Measurements from ENCODE around the gene ZNF485. TPM values are rescaled to one million over a fixed set of nuclear protein-coding genes. Genes with fewer than 3 reads are reported as not detected.

The ZNF485 gene
- polyA plus RNA-seq, 1 experiment: 1.2 TPM

GRCh38 chr10:43648095-43648397 lies 41.8 kb downstream of the ZNF485 start:
- H3K9me3 ChIP-seq (ENCODE audit: control insufficient read depth, insufficient read depth, low read length): peaks cover 33% of the 10 kb centered on the region
- CTCF ChIA-PET: no interaction called here
- no peak for TF ChIP-seq CTCF (IDR thresholded peaks at IDR 0.05; ENCODE audit: low read depth, low read length)
- no peak overlapping the region for H3K27ac ChIP-seq (ENCODE audit: low read depth, low read length)
- POLR2A ChIA-PET: interaction anchor here (0.9 kb wide), 1 partner anchor 42 kb away, joined by 4 read pairs; the partner anchor contains the start of gene ZNF485
- peak overlapping the region; percentile 71 for H3K4me3 ChIP-seq (ENCODE audit: low read depth, low read length)
- DNase-seq (ENCODE audit: low read depth, low spot score): no peak
- H3K27me3 ChIP-seq (ENCODE audit: control insufficient read depth, insufficient read depth, low read length): no peaks in the 10 kb centered on the region

DNA sequence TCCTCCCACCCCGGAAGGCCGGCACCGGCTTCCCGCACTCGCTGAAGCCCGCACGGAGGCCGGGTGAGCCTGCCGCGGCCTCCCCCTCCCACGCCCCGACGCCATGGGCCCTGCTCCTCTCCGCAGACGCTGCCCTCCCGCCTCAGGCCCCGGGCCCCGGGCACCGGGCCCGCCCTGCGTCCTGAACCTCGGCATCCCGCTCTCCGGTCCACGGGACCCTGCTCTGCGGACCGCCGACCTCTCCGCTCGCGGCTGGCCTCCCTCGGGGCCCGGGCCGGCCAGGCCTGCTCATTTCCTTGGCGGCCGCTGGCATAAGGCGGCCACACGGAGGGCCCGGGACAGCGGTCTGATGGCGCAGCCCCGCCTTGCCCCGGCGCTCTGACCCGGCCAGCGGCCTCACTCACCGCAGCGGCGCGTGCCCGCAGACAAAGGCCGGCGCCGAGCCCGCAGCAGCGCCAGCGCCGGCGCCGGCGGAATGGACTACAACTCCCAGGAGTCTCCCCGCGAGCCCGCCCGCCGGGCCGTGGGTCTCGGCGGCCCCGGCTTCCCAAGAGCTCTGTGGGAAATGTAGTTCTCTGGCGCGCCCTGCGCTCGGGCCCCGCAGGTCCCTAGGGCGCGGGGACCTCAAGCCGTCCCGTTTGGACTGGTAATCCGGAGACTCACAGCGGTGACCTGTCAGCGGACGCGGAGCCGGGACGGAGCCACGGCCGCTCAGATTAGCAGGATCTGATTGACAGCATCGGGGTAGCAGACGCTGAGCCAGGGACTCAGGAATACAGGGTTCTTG lies 42.4 kb downstream of the ZNF485 start, which contains the start of gene ZNF32:
Gene ZNF32 (minus strand): TSS at position 484 of the 787 bp plus-strand sequence. CDS start 2,748 bp downstream, outside the sequence.
- Histone ChIP-seq H3K27me3 (ENCODE audit: control insufficient read depth, insufficient read depth, low read length) (no peaks in the 10 kb centered on the region), H3K4me3 (ENCODE audit: low read depth, low read length) (peak within 1 kb of the TSS; percentile 71), H3K27ac (ENCODE audit: low read depth, low read length) (no peak within 1 kb of the TSS), H3K9me3 (ENCODE audit: control insufficient read depth, insufficient read depth, low read length) (peaks cover 33% of the 10 kb centered on the region)
- POLR2A ChIA-PET: interaction anchor here (0.5 to 1.2 kb wide), 3 partner anchors 45 to 737 kb away, joined by 3 read pairs; no protein-coding TSS in a partner anchor
- no peak for TF ChIP-seq CTCF (IDR thresholded peaks at IDR 0.05; ENCODE audit: low read depth, low read length)
- CTCF ChIA-PET: interaction anchor here (0.6 kb wide), 1 partner anchor 661 kb away, joined by 3 read pairs; no protein-coding TSS in a partner anchor
- peak; percentile 38 for DNase-seq (ENCODE audit: low read depth, low spot score)

- POLR2A ChIA-PET: interaction anchor here (0.5 to 1.2 kb wide), 3 partner anchors 45 to 737 kb away, joined by 3 read pairs; no protein-coding TSS in a partner anchor
- no peak for DNase-seq (ENCODE audit: low read depth, low spot score)
- no peak for TF ChIP-seq CTCF (IDR thresholded peaks at IDR 0.05; ENCODE audit: low read depth, low read length)
Observed at GRCh38 chr10:43649185-43649523, 42.9 kb downstream of the ZNF485 start.

GRCh38 chr10:43653746-43654145 lies 47.5 kb downstream of the ZNF485 start:
- H3K4me3 ChIP-seq (ENCODE audit: low read depth, low read length): no peak overlapping the region
- CTCF ChIA-PET: no interaction called here
- no peak for TF ChIP-seq CTCF (IDR thresholded peaks at IDR 0.05; ENCODE audit: low read depth, low read length)
- no peaks in the 10 kb centered on the region for H3K9me3 ChIP-seq (ENCODE audit: control insufficient read depth, insufficient read depth, low read length)
- no peaks in the 10 kb centered on the region for H3K27me3 ChIP-seq (ENCODE audit: control insufficient read depth, insufficient read depth, low read length)
- H3K27ac ChIP-seq (ENCODE audit: low read depth, low read length): no peak overlapping the region
- no peak for DNase-seq (ENCODE audit: low read depth, low spot score)
- POLR2A ChIA-PET: no interaction called here

More at GRCh38 chr10:43649185-43649523, 42.9 kb downstream of the ZNF485 start:
- Histone ChIP-seq H3K4me3 (ENCODE audit: low read depth, low read length) (peak overlapping the region; percentile 71), H3K27ac (ENCODE audit: low read depth, low read length) (no peak overlapping the region), H3K27me3 (ENCODE audit: control insufficient read depth, insufficient read depth, low read length) (no peaks in the 10 kb centered on the region), H3K9me3 (ENCODE audit: control insufficient read depth, insufficient read depth, low read length) (peaks cover 29% of the 10 kb centered on the region)
- CTCF ChIA-PET: interaction anchor here (0.6 to 0.9 kb wide), 2 partner anchors 41 to 661 kb away, joined by 3 to 6 read pairs; no protein-coding TSS in a partner anchor

GRCh38 chr10:43655311-43655710 lies 49.1 kb downstream of the ZNF485 start:
- Histone ChIP-seq H3K9me3 (ENCODE audit: control insufficient read depth, insufficient read depth, low read length) (no peaks in the 10 kb centered on the region), H3K27me3 (ENCODE audit: control insufficient read depth, insufficient read depth, low read length) (peaks cover 2% of the 10 kb centered on the region), H3K4me3 (ENCODE audit: low read depth, low read length) (no peak overlapping the region), H3K27ac (ENCODE audit: low read depth, low read length) (no peak overlapping the region)
- no peak for TF ChIP-seq CTCF (IDR thresholded peaks at IDR 0.05; ENCODE audit: low read depth, low read length)
- no peak for DNase-seq (ENCODE audit: low read depth, low spot score)
- POLR2A ChIA-PET: interaction anchor here (0.7 kb wide), 1 partner anchor 525 kb away, joined by 4 read pairs; no protein-coding TSS in a partner anchor
- CTCF ChIA-PET: no interaction called here
